Limb (tissue), 2 donors: Measurements from ENCODE around the gene OMP.

Experiments used
- DNase-seq, 2 donors: peaks; one replicate each; pipeline ENCODE4 v3.0.0-alpha.2; 2016; ENCODE audit errors: extremely low spot score in 2 of 2

The OMP gene

DNA sequence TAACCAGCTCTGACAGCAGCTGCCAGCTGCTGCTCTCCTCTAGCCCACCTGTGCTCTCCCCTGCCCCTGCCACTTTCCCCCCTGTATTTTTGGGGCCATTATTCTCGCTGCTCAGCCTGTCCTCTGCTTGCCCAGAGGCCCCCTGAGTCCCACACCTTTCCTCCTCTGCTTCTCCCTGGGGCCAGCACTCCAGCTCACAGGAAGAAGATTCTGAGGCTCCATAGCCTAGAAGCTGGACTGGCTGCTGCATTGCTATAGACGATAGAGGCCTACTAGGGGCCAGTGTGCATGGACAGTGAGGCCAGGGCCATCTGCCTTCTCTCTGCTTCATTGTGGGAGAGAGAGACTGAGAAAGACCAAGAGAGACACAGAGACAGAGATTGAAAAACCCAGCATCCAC, 679 bp downstream of the OMP start:
- no peak for DNase-seq

DNA sequence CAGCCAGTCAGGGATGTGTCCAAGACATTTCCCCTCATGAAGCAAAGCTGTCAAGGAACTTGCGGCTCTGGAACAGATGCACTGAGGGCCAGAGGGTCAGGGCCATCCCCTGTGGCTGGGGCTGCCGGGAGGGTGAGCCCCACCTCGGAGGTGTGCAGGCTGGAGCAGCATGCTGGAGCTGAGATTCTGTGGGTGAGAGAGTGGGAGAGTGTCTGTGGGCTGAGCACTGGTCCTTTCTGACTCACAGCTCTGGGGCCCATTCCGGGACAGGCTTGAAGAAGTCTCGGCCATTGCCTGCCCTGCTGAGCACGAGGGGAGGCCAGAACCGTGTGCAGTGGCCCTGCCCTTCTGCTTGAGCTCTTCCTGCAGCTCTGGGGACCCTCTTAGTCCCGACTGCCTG, 2.1 kb downstream of the OMP start:
- no peak for DNase-seq

DNA sequence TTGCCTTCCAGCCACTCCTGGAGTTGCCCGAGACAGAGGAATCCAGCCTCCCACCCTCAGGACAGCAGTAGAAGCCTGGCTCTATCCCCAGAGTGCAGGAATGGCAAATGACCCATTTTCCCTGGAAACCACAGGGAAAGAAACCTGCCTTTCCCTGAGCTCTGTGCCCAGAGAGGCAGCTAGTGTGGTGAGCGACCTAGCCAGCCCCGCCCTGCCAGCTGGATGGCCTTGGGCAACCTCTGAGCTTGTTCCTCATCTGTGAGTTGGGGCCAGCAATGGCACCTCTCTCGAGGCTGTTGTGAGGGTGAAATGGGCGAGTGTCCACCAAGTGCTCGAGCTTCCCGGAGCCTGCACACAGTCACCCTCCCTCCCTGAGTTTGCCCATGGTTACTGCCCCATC, 3.7 kb downstream of the OMP start:
- DNase-seq: no peak

DNA sequence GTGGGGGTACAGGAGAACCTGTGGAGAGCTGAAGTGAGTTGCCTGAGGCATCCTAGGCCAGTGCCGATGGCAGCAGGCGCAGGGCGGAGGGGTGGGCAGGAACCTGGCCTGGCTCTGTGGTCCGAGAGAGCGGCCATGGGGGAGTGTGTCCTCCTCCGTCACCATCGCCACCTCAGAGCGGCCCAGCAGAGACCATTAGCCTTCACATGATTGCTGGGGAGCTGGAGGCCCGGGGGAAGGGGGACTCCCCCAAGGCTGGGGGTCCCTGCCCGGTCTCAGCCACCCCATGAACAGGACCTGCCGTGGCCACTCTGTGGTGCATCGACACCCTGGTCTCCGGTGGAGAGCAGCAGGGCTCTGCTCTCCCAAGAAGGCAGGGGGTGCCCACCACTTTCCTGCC, 4.1 kb downstream of the OMP start:
- no peak for DNase-seq

DNA sequence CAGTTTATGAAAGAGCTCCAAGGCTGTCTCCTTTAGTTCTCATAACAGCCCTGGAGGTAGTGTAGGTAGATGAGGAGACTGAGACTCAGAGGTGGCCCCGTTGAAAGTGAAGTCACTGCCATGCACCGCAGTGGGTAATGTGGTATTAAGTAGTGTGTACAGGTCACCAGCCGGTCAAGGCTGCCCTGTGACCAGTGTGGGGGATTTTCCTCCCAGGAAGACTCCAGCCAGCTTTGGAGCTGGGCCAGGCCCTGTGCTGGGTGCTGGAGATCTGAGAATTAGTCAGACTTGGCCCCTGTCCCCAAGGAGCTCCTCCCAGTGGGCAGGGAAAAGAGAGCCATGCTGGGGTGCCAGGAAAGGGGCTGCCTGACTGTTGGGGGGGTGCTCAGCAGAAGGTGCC, 5.3 kb downstream of the OMP start:
- DNase-seq: no peak

DNA sequence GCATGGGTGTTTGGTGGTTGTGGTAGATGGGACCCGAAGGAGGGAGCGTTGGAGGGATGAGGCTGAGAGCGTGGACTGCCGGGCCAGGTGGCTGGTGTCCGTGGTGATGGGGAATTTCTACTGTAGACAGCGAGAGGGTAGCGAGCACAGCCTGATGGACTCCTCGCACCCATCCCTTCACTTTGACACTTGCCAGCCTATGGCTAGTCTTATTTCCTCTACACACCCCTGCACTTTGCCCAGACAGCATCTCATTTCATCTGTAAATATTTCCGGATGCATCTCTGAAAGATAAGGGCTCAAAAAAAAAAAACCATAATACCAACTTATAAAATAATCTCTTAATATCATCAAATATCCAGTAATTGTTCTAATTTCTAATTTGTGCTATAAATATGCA, 5.8 kb downstream of the OMP start:
- DNase-seq: no peak

DNA sequence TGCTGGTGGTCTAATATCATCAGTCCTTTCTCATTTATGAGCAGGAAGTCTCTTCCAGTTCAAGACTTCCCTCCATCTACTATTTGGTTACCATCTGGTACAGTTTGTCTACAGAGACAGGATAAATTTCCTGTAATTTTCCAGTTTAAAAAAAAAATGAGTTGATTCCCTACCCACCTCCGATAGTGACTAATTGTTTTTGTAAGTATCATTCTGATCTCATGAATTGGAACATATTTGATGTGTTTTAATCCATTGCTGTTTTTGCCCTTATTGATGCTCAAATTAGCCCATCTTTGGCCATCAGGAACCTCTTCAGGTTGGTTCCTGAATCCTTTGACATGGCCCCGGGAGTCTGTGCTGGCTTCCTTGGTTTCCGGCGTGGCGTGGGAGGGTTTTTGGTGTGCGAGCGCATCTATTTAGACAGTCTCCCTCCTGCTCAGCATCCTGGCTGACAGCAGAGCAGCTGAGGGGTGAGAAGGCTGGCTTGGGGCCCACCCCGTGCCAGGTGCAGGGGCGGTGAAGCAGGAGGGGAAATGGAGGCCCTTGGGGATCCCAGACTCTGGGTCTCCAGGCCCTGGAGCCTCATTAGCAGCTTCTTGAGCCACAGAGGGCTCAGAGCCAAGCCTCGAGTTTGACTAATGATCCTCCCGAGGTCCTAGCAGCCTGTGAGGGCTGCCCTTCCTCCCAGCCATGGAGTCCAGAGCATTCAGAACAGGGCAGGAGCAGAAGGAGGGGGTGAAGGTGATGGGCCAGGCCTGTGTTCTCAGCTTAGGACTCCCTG, 6.8 kb downstream of the OMP start:
- DNase-seq: no peak

DNA sequence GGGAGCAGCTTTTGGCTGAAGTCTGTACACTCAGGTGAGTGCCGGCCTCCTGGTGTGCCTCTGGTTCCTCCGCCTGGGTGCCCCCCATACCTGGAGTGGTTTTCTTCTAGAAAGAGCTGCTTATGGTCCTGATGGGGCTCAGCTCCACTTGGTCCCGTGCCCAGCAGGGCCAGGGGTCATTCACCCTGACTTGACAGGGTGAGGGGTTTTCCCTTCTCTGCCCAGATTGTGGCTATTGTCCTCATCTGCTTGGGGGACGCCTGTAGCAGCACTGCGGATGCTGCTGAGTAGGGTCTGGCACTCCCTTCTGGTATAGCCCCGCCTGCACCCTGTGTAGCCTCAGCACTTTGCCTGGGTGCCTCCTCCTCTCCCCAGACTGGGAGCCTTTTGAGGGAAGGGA, 8.2 kb downstream of the OMP start:
- no peak for DNase-seq

DNA sequence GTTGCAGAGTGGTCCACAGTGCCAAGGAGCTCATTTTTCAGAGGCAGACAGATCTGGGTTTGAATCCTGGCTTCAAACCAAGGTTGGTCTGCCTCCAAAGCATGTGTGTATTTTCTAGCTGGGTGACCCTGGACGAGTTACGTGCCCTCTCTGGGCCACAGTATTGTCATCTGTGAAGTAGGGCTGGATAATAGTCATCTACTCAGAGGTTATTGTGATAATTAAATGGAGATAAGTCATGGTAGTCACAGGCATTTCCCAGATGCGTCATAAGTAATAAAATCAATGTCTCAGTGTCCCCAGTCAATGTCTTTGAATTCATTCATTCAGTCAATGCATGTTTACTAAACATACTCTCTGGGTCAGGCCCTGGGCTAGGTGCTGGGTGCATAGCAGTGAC, 8.6 kb downstream of the OMP start:
- no peak for DNase-seq

DNA sequence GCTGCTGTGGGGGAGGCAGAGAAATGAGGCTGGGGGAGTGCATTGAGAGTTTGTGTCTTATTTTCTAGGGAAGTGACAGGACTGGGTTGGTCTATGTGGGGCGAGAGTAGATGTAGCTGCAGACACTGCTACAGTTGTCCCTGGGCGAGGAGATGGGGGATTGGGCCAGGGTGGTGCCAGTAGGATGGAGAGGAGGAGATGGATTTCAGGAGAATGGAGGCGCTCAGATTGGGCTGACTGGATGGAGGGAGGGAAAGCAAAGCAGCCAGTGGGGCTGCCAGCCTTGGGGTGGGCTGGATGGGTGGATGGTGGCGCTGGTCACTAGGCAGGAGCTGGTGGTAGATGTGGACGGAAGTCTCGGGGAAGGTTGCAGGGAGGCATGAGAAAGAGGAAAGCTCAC, 9.3 kb downstream of the OMP start:
- no peak for DNase-seq

DNA sequence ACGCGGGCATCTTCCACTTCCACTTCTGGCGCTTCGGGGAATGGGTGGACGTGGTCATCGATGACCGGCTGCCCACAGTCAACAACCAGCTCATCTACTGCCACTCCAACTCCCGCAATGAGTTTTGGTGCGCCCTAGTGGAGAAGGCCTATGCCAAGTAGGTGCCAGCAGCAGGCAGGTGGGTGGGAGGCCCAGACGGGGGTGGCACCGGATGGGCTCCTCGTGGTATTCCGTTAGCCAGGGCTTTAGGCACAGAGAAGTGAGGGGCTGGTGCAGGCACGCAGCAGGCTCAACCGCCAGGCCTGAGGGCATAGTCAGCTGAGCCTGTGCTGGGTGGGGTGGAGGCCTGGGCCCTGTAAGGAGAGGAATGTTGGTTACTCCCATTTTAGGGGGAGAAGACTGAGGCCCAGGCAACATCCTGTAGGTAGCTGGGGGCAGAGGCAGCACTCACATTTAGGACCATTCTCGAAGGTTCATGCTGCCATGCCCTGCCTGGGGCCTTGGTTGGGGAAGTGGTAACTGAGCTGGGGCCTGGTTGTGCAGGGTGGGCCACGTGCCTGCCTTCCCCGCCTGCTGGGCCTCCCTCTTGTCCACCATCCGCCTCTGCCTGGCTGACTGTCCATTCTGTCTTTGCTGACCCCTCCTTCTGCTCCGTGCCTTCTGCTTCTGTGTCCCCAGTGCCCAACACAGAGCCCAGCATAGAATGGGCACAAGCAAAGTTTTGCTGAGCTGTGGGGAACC, 10.2 kb downstream of the OMP start:
- DNase-seq: no peak

DNA sequence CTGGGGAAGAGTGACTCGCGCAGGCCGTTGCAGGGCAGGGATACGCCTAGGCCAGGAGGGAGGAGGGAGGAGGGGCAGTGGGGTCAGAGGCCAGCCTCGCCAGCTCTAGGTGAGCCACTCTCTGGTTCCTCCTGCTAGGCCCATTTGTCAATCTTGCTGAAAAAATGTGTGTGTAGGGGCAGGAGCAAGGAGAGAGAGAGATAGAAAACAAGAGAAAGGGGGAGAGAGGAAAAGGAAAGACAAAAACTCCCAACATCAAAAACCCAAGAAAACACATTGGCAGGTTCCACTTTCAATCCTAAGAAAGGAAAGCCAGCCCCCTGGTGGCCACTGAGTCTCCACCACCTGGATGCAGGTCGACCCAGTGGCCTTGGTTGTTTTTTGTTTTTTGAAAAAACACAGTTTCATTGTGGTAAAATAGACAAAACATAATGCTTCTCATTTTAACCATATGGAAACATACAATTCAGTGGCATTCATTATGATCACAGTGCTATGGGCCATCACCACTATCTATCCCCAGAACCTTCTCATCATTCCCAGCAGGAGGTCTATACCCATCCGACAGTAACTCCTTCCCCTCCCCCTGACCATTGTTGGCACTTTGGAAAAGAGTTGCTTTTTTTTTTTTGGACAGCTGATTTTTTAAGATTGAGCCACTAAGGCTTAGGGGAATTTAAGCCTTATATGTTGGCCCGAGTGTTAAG, 10.9 kb downstream of the OMP start:
- no peak for DNase-seq

DNA sequence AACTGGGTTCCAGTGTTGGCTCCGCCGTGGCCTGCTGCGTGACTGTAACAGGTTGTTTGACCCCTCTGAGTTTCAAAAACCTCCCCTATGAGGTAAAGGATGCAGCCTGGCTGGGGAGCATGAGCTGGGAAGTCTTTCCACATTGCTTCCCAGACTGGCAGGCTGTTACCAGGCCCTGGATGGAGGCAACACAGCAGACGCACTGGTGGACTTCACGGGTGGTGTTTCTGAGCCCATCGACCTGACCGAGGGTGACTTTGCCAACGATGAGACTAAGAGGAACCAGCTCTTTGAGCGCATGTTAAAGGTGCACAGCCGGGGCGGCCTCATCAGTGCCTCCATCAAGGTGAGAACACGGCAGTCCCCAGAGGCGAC, 11.4 kb downstream of the OMP start:
- DNase-seq: no peak

DNA sequence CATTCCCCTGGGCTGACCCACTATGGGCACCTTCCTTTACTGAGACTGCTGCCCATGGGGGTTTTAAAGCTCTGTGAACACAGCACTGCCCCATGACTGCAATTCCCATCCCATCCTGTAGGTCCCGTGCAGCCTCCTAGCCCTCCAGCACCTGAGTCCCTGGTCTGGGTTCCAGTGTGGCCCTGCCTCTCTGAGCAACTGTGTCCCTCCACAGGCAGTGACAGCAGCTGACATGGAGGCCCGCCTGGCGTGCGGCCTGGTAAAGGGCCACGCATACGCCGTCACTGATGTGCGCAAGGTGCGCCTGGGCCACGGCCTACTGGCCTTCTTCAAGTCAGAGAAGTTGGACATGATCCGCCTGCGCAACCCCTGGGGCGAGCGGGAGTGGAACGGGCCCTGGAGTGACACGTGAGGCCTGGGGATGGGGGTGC, 12.6 kb downstream of the OMP start:
- no peak for DNase-seq

DNA sequence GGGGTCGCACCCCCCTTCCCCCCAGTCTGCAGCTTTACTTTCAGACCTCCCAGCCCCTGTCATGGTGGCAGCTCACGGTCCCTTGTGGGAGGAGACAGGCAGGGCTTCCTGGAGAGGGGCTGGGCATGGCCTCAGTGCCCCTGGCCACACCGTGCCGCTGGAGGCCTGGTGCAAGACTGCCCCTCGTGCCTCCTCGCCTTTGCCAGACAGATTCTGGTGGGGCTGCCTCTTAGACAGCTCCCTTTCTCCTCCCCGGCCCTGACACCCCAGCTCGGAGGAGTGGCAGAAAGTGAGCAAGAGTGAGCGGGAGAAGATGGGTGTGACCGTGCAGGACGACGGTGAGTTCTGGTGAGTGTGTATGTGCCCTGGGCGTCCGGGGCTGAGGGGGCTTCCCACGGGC, 13.3 kb downstream of the OMP start:
- no peak for DNase-seq

DNA sequence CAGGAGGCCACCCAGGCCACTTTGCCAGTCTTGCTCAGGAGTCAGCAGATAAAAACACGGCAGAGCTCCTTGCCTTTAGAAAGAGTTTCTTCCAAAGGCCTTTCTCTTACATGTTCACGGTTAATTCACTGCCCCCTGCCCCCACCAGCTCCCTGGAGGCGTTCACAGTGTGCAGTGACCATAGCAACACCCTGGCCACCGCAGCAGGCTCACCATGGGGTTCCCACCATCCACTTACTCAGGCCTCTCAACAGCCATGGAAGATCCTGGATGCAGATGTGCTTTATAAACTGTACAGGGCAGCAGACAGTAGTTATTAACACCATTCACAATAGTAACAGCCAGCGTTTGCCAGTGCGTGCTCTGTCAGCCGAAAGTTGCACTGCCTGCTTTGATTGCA, 14.9 kb downstream of the OMP start:
- DNase-seq: no peak

DNA sequence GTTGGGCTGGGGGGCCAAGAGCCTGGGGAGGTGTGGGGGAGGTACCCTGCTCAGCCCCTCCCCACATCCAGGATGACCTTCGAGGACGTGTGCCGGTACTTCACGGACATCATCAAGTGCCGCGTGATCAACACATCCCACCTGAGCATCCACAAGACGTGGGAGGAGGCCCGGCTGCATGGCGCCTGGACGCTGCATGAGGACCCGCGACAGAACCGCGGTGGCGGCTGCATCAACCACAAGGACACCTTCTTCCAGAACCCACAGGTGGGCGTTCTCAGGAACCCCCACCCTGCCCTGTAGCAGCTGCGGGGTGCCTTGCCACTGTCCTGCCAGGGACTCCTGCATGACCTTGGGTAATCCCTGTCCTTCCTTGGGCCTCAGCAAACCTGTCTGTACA, 15.4 kb downstream of the OMP start:
- no peak for DNase-seq

DNA sequence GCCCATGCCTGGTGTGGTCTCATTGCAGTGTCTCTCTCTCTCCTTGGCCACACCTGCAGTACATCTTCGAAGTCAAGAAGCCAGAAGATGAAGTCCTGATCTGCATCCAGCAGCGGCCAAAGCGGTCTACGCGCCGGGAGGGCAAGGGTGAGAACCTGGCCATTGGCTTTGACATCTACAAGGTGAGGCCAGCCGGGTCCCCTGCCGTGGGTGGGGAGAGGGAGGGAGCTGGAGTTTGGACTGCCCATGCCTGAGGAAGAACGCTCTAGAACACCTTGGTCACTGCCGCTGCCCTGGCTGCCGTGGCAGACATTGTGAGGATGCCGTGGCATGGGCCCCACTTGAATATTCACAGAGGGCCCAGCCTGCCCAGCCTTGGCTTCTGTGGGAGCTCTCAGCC, 16.3 kb downstream of the OMP start:
- no peak for DNase-seq

DNA sequence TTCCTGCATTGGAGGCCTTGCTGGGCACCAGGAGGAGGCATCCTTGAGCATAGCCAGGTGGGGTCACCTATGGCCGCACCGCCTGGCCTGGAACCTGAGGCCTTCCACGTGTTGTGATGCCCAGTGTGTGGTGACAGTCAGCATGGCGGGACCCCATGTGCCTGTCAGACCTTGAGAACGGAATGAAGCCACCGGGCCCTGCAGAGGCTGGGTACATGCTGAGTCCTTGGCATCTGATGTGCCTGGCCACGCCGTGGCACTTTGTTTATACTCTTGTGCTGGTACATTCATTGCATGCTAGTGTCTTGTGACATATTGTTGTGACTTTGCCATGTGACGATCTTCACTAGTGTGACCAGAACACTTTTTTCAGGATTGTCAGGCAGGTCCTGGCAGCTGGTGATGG, 16.9 kb downstream of the OMP start:
- DNase-seq: no peak

DNA sequence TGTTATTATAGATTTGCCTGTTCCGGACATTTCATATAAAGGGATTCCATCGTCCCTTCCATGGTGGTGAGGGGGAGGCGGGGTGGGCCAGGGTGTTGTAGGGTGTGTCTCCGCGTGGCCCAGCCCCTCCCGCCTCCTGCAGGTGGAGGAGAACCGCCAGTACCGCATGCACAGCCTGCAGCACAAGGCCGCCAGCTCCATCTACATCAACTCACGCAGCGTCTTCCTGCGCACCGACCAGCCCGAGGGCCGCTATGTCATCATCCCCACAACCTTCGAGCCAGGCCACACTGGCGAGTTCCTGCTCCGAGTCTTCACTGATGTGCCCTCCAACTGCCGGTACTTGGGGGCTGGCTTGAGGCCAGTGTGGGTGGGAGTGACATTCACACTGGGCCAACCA, 17.9 kb downstream of the OMP start:
- no peak for DNase-seq

DNA sequence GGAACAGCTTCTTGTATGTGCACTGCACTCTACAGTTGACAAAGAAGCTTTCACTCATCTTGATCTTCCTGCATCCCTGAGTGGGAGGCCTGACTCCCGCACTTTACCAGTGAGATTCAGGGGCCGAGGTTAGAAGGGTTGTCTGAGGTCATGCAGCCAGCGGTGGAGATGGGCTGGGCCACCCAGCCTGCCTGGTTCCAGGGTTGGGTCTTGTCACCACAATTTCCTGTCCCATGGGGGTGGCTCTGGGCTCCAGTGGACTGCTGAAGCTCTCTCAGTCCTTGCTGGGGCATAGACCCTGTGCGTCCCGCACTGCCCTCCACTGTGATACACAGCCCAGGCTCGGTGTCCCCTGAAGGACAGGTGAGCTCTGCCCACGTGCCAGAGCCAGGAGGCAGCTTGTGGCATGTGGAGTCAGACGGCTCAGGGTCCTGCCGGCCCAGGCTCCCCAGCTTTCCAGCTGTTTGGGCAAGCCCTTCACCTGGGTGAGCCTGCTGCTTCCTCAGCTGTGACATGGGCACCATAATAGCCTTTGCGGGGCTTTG, 18.5 kb downstream of the OMP start:
- DNase-seq: no peak

DNA sequence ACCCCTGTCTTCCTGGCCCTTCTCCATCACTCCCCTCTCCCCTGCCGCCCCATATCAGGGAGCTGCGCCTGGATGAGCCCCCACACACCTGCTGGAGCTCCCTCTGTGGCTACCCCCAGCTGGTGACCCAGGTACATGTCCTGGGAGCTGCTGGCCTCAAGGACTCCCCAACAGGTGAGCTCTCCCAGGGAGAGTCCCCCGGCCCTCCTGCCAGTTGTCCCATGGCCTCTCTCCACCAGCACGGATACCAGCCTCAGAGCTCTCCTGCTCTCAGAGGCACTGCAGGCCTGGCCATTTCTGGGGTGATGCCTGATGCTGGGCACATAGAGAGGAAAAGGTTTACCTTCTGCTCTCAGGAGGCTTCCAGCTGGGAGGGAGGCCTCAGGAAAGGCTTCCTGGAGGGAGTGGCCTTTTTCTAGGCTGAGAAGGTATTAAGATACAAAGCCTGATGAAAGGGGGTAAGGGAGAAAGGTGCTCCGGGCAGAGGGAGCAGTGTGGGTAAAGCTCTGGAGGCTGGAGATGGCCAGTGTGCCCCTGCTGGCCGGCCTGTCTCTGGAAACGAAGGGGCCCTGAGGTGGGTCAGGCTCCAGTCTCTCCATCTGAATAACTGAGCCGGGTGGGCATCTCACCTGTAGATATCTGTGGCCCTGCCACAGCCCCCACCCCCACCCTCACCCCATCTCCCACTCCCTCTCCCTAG, 19.4 kb downstream of the OMP start:
- DNase-seq: no peak
